GM12878 (cell line): ENCODE measurements around the gene HAO2. TPM values are rescaled to one million over a fixed set of nuclear protein-coding genes. Genes with fewer than 3 reads are reported as not detected.
A peak's percentile ranks its signal among the peaks of the same experiment; 100 is the strongest.

ENCODE experiments used
- ATAC-seq: fragments of 200-7000 bp; cut with Tn5 transposase; 3 replicates; pipeline ENCODE4 v1.9.1; 2020; ENCODE audit warnings: mild to moderate bottlenecking, moderate library complexity
- BruUV-seq: library from RNA; stranded (reverse); fragments of 400-500 nt; replicated peaks from 2 replicates; lab custom pipeline; 2021; lab: Mats Ljungman, UMichigan
- CTCF ChIA-PET: fragments of 300-600 bp; sonication (Branson Sonifier 250); formaldehyde crosslinking; extraction: SDS; loops from one replicate; lab custom pipeline; 2021; ENCODE audit warnings: inconsistent platforms; lab: Yijun Ruan, JAX
- POLR2A ChIA-PET: fragments of 350-600 bp; formaldehyde crosslinking; extraction: SDS; loops from one replicate; lab custom pipeline; 2021; ENCODE audit warnings: inconsistent platforms; lab: Charles Lee
- RAD21 ChIA-PET: fragments of 300-600 bp; sonication (Branson Sonifier 250); formaldehyde crosslinking; loops from one replicate; lab custom pipeline; 2023; ENCODE audit warnings: antibody characterized with exemption; ENCODE audit not compliant: unreplicated experiment; lab: Charles Lee
- SMC1A ChIA-PET: fragments of 300-600 bp; sonication (Branson Sonifier 250); formaldehyde crosslinking; loops from one replicate; lab custom pipeline; 2023; ENCODE audit not compliant: unreplicated experiment, uncharacterized antibody; lab: Charles Lee
- DNase-seq: peaks from one replicate; pipeline ENCODE4 v3.0.0-alpha.2; 2011; ENCODE audit warnings: low read depth, low spot score
- FAIRE-seq: peaks from 3 replicates; lab custom pipeline; 2011; peaks lifted over from hg19 to GRCh38; lab: Jason Lieb, UNC
- H2AFZ ChIP-seq: 2 replicates; pipeline ENCODE4 v1.6.0; 2011; ENCODE audit warnings: low read depth, low read length, control low read depth; ENCODE audit not compliant: control insufficient read depth
- H3K27ac ChIP-seq: 2 replicates; pipeline ENCODE4 v1.5.1; 2011; ENCODE audit warnings: control low read depth; ENCODE audit not compliant: control insufficient read depth, insufficient read depth
- H3K27me3 ChIP-seq, 2 experiments: replicated peaks in 1 of 2; 2 replicates each; pipeline versions ENCODE4 v1.6.0 to v1.6.1; 2011; ENCODE audit warnings: low read length in 1 of 2; ENCODE audit not compliant: control insufficient read depth in 2 of 2, insufficient read depth in 2 of 2
- H3K36me3 ChIP-seq, 2 experiments: 2 replicates each; pipeline ENCODE4 v1.5.1; 2011; ENCODE audit warnings: low read length in 1 of 2; ENCODE audit not compliant: control insufficient read depth in 2 of 2, insufficient read depth in 2 of 2
- H3K4me1 ChIP-seq: 2 replicates; pipeline ENCODE4 v1.6.1; 2011; ENCODE audit warnings: mild to moderate bottlenecking, low read length, moderate library complexity, mixed read lengths; ENCODE audit not compliant: control insufficient read depth, insufficient read depth
- H3K4me2 ChIP-seq: 2 replicates; pipeline ENCODE4 v1.6.0; 2011; ENCODE audit warnings: control low read depth; ENCODE audit not compliant: control insufficient read depth, insufficient read depth
- H3K4me3 ChIP-seq: fragments of 200-600 bp; sonication (generic); 2 replicates; pipeline ENCODE4 v1.5.1; 2016
- H3K79me2 ChIP-seq: 2 replicates; pipeline ENCODE4 v1.6.0; 2011; ENCODE audit warnings: low read length; ENCODE audit not compliant: control insufficient read depth, insufficient read depth
- H3K9ac ChIP-seq: 2 replicates; pipeline ENCODE4 v1.8.0; 2011; ENCODE audit warnings: low read length, control low read depth, mixed read lengths; ENCODE audit not compliant: control insufficient read depth, insufficient read depth
- H3K9me3 ChIP-seq: replicated peaks from 3 replicates; pipeline ENCODE4 v1.5.1; 2011; ENCODE audit warnings: mild to moderate bottlenecking, low read length; ENCODE audit not compliant: control insufficient read depth, insufficient read depth
- H4K20me1 ChIP-seq: 2 replicates; pipeline ENCODE4 v1.6.0; 2011; ENCODE audit not compliant: control insufficient read depth, insufficient read depth
- BRCA1 ChIP-seq: IDR thresholded peaks from 2 replicates; pipeline ENCODE4 v1.6.1; 2011; ENCODE audit warnings: low read depth, low read length, improper control_type of control experiment
- CBFB ChIP-seq: IDR thresholded peaks from 2 replicates; pipeline ENCODE4 v1.6.1; 2016; ENCODE audit warnings: antibody characterized with exemption, low read depth
- CHD1 ChIP-seq: IDR thresholded peaks from 2 replicates; pipeline ENCODE4 v1.6.1; 2012; ENCODE audit warnings: low read depth, low read length, improper control_type of control experiment
- EZH2 ChIP-seq: IDR thresholded peaks from 2 replicates; pipeline ENCODE4 v1.6.1; 2012; ENCODE audit warnings: low read depth, mild to moderate bottlenecking, control low read depth, inconsistent platforms, low read length, borderline replicate concordance; ENCODE audit not compliant: control insufficient read depth
- FOXK2 ChIP-seq: fragments of 450-650 bp; IDR thresholded peaks from 2 replicates; pipeline ENCODE4 v1.6.1; 2017; ENCODE audit warnings: mild to moderate bottlenecking, moderate library complexity
- IRF4 ChIP-seq: IDR thresholded peaks from 2 replicates; pipeline ENCODE4 v1.6.1; 2011; ENCODE audit warnings: low read depth, low read length
- MEF2A ChIP-seq: IDR thresholded peaks from 2 replicates; pipeline ENCODE4 v1.6.1; 2011; ENCODE audit warnings: low read depth, mild to moderate bottlenecking, low read length, moderate library complexity; ENCODE audit not compliant: insufficient read depth
- PML ChIP-seq: IDR thresholded peaks from 2 replicates; pipeline ENCODE4 v1.6.1; 2012; ENCODE audit warnings: low read length, inconsistent platforms
- SREBF1 ChIP-seq: IDR thresholded peaks from 2 replicates; pipeline ENCODE4 v1.6.1; 2012; ENCODE audit warnings: mild to moderate bottlenecking, low read length
- TCF7 ChIP-seq: IDR thresholded peaks from 2 replicates; pipeline ENCODE4 v1.6.1; 2014; ENCODE audit warnings: antibody characterized with exemption, borderline replicate concordance
- ZNF24 ChIP-seq: fragments of 450-650 bp; IDR thresholded peaks from 2 replicates; pipeline ENCODE4 v1.6.1; 2017; ENCODE audit warnings: antibody characterized with exemption, mild to moderate bottlenecking
- ZNF687 ChIP-seq: fragments of 450-650 bp; IDR thresholded peaks from 2 replicates; pipeline ENCODE4 v1.6.1; 2017; ENCODE audit warnings: mild to moderate bottlenecking, moderate library complexity
- WGBS: methylation state at CpG from one replicate; pipeline ENCODE4 v1.1.6; 2016; ENCODE audit warnings: low lambda C conversion rate; ENCODE audit not compliant: insufficient replicate concordance, insufficient coverage; ENCODE audit errors: missing lambda C conversion rate; 5-methylcytosine and 5-hydroxymethylcytosine counted together
- in situ Hi-C: fragments of 300-500 bp; cut with MboI; formaldehyde crosslinking; loops from 9 replicates; pipeline ENCODE4 v1.14.3; 2018; ENCODE audit warnings: mixed read lengths
- intact Hi-C: fragments of 100-400 bp; cut with micrococcal nuclease; formaldehyde crosslinking; loops from one replicate; pipeline ENCODE4 v1.14.2; 2022; ENCODE audit not compliant: unreplicated experiment
- polyA plus RNA-seq, 11 experiments: library from polyadenylated mRNA; depleted of rRNA in 4 of 11; unstranded in 6 of 11; stranded (reverse) in 5 of 11; fragments of >200 nt; fragmentation: Nextera tagmentation in 4 of 11; fragmentation: Illumina TruSeq in 1 of 11; extraction: Ambion mirVana in 4 of 11; extraction: Trizol in 1 of 11; gene quantifications; 1 replicate in 1 of 11; 2 replicates in 10 of 11; pipeline versions ENCODE4 v1.2.1 to v1.2.3, GENCODE V29; 2011 to 2016; ENCODE audit warnings: inconsistent platforms in 2 of 11, missing spikeins in 2 of 11, low read depth in 1 of 11
- total RNA-seq, 4 experiments: library from RNA; depleted of rRNA in 3 of 4; stranded (reverse); fragments of >200 nt in 3 of 4; fragmentation: Illumina TruSeq in 1 of 4; extraction: Trizol in 1 of 4; gene quantifications; 2 replicates each; pipeline versions ENCODE4 v1.2.1 to v1.2.3, GENCODE V29; 2013 to 2021
- TF ChIP-seq, protein P1 (sequence below): fragments of 450-650 bp; IDR thresholded peaks from 2 replicates; pipeline ENCODE4 v1.6.1; 2017; ENCODE audit warnings: mild to moderate bottlenecking
- TF ChIP-seq, protein P2 (sequence below): fragments of 150-350 bp; IDR thresholded peaks from 2 replicates; pipeline ENCODE4 v1.6.1; 2014; ENCODE audit warnings: mild to moderate bottlenecking, low read depth, low read length

HAO2 gene
- total and polyA plus RNA-seq, 10 of the 15 experiments (the other 5 are each of a cell fraction or from before 2014, with no cell fraction given) = not detected

DNA sequence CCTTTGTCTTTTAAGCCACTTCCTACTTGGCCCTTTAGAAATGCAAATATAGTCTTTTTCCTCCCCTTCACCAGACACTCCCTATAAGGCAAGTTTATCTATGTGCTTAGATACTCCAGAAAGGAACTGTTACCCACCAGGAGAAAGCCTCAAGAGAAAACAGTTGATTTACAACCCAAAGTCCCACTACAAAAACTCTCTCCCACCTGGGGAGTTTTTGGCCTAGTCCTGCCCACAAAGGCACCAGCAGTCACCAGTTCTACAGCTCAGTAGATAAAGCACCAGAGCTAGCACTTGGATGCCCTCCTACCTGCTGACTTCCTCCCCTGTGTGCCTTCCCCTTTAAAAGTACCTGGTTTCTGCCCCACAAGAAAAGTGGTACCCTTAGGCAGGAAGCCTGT is 27.7 kb upstream of the HAO2 start (continued):
- TF ChIP-seq, protein P1, sequence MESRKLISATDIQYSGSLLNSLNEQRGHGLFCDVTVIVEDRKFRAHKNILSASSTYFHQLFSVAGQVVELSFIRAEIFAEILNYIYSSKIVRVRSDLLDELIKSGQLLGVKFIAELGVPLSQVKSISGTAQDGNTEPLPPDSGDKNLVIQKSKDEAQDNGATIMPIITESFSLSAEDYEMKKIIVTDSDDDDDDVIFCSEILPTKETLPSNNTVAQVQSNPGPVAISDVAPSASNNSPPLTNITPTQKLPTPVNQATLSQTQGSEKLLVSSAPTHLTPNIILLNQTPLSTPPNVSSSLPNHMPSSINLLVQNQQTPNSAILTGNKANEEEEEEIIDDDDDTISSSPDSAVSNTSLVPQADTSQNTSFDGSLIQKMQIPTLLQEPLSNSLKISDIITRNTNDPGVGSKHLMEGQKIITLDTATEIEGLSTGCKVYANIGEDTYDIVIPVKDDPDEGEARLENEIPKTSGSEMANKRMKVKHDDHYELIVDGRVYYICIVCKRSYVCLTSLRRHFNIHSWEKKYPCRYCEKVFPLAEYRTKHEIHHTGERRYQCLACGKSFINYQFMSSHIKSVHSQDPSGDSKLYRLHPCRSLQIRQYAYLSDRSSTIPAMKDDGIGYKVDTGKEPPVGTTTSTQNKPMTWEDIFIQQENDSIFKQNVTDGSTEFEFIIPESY = no peak
- TF ChIP-seq, protein P2, sequence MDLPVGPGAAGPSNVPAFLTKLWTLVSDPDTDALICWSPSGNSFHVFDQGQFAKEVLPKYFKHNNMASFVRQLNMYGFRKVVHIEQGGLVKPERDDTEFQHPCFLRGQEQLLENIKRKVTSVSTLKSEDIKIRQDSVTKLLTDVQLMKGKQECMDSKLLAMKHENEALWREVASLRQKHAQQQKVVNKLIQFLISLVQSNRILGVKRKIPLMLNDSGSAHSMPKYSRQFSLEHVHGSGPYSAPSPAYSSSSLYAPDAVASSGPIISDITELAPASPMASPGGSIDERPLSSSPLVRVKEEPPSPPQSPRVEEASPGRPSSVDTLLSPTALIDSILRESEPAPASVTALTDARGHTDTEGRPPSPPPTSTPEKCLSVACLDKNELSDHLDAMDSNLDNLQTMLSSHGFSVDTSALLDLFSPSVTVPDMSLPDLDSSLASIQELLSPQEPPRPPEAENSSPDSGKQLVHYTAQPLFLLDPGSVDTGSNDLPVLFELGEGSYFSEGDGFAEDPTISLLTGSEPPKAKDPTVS = no peak
- no peak for TF ChIP-seq IRF4
- TF ChIP-seq, all 136 proteins: peak for 0

- 76% methylated on average over 5 of the region's 5 CpGs for WGBS
- SMC1A ChIA-PET = interaction anchor here (1.2 kb wide), 1 partner anchor 13 kb away, joined by 3 read pairs; no protein-coding TSS in a partner anchor
- in situ Hi-C loops = no loop called here
These were observed 27.1 kb upstream of the HAO2 start for GRCh38 chr1:119341372-119341947.

More at GRCh38 chr1:119341372-119341947, 27.1 kb upstream of the HAO2 start:
- Histone ChIP-seq H3K27me3 (no peaks in the 10 kb centered on the region), H4K20me1 (no peaks in the 10 kb centered on the region), H3K4me3 (no peak overlapping the region), H3K4me1 (no peaks in the 10 kb centered on the region), H3K9me3 (no peaks in the 10 kb centered on the region), H3K36me3 (no peaks in the 10 kb centered on the region), H2AFZ (no peak overlapping the region), H3K27ac (no peak overlapping the region), H3K4me2 (no peak overlapping the region), H3K79me2 (no peaks in the 10 kb centered on the region), H3K9ac (no peak overlapping the region)
- DNase-seq = no peak
- intact Hi-C loops = no loop called here
- ChIA-PET POLR2A (interaction anchor here (1.0 to 1.6 kb wide), 2 partner anchors 19 to 23 kb away, joined by 3 read pairs; no protein-coding TSS in a partner anchor), RAD21 (interaction anchor here (1.5 kb wide), 1 partner anchor 19 kb away, joined by 8 read pairs; no protein-coding TSS in a partner anchor), CTCF (interaction anchor here (1.0 kb wide), 1 partner anchor 26 kb away, joined by 3 read pairs; no protein-coding TSS in a partner anchor)
- ATAC-seq = peak; percentile 54
- TF ChIP-seq PML (no peak), CHD1 (no peak), EZH2 (no peak), FOXK2 (no peak), TCF7 (no peak), CBFB (no peak), MEF2A (no peak), SREBF1 (no peak), BRCA1 (no peak), ZNF687 (no peak), ZNF24 (no peak)
- BruUV-seq = no TSS peak
- FAIRE-seq = no peak
